NCI-H2081 (cell line): ENCODE data around the gene GPC5.

Experiments used
- DNase-seq, 2 experiments: peaks; one replicate each; lab custom pipeline; 2025; lab: John Stamatoyannopoulos, UW

Gene GPC5

DNA sequence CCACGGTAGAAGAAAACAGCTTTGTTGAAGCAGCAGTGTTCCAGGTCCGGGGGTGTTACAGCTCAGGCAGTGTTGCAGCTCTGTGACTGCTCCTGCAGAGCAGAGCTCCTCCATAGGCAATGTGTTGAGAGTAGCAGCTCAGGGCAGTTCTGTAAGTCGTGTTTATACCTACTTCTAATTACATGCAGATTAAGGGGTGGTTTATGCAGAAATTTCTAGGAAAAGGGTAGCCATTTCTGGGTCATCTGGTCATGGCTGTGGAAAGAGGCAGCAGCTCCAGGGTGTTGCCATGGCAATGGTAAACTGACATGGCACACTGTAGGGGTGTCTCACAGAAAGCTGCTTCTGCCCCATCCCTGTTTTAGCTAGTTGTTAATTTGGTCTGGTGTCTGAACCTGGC is 316.4 kb downstream of the GPC5 start:
- no peak for DNase-seq

DNA sequence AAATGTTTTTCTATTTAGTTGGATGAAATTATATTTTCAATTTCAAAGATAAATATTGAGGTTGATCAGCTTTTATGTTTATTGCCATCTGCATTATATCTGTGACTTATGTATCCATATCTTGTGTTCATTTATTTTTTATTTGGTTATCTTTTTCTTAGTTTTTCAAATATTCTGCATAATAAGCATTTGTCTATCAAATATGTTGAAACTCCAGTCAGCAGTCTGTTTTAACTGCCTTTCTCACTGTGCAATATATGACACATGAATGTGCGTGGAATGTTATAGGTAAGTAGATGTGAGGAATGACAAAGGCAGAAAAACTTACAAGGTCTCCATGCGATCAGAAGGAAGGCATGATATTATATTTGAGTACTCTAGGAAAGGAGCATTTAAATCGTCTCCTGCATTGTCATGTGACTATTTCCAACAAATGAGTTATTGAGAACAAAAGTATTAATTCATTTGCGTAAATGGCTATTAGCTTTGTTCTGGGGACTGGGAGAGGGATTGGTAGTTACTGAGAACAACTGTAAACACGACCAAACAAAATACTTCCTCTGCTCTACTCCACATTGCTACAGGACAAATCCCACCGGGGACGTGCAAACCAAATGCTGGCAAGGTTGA is 318.1 kb downstream of the GPC5 start:
- no peak for DNase-seq

DNA sequence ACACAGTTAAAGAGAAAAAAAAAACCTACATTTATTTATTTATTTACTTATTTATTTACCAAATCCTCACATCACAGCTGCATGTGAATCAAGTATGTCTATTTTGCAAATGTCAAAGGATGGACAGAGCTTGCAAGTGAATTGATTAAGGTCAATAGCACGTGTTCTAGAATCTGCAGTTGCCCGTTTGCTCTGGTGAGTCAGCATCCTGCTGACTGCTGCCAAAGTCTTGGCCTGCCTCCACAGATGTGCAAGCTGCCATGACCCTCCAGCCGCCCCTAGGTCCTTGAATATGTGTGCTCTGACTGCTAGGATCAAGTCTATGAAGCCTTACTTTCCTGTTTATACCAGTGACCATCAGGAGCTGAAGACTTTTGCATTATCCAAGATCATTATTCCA is 320.6 kb downstream of the GPC5 start:
- DNase-seq: no peak

DNA sequence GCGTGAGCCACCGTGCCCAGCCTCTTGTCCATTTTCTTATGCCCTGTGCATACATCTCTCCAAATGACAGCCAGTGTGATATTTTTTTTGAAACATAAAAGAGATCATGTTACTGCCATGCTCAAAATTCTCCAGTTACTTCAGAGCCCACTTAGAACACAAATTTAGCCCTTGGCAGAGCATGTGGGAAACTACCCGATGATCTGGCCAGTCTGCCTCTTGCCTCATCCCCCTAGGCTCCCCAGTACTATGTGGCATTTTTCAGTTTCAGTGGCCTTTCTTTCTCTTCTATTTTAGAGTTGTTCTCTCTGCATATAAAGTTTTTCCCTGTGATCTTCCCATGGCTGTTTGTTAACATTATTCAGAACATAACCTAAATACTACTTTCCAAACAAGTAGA is 323.0 kb downstream of the GPC5 start:
- no peak for DNase-seq

DNA sequence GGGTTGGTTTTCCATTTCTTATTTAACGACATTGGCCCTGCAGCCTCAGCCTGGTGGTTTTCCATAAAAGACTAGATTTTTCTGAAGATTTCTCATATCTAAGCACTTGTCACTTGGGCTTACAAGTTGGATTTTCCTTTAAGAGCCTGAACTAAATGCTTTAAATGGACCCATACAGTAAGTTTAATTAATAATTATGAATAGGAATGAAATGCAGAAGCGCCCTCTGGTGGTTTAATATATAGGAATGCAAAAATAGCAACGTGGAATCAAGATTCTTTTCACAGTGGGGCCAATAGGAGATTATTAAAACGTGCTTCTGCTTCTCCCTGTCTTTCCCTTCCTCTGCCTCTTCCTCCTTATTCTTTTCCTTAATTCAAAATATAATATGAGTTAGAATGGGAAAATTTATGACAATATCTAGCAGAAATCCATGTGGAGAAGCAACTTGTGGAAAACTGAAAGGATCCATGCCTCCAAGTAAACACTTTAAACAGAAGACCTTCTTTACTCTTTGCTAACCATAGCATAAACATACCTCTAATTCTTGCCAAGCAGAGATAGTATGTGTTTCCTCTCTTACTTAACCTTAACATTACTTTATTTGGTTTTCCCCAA is 324.0 kb downstream of the GPC5 start:
- DNase-seq: peak; percentile 33 to 45

DNA sequence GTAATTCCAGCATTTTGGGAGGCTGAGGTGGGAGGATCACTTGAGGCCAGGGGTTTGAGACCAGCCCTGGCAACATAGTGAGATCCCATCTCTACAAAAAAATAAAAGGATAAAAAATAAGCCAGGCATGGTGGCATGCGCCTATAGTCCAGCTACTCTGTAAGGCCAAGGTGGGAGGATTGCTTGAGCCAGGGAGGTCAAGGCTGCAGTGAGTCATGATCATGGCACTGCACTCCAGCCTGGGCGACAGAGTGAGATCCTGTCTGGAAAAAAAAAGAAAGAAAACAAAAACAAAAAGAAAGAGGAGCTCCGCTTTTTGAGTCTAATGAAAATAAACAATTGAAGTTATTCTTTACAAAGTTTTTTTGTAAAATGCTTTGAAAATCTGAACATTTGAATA is 326.2 kb downstream of the GPC5 start:
- DNase-seq: no peak

DNA sequence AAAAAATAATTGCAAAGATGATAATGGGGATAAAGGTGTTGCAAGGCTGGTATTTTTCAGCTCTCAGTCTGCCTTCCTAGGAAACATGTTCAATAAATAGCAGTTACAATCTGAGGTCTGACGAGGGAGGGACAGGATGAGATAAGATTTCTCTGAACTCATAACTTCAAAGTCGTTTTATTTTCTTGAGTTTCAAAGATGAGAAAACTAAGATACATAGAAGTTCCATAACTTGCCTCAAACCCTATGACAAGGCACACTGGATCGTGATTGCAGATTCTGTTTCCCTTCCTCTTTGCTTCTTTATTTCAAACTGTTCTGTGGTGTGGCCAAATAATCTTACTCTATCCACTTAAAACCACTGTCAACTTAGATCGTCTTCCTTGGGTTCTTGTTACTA is 327.2 kb downstream of the GPC5 start:
- DNase-seq: no peak

DNA sequence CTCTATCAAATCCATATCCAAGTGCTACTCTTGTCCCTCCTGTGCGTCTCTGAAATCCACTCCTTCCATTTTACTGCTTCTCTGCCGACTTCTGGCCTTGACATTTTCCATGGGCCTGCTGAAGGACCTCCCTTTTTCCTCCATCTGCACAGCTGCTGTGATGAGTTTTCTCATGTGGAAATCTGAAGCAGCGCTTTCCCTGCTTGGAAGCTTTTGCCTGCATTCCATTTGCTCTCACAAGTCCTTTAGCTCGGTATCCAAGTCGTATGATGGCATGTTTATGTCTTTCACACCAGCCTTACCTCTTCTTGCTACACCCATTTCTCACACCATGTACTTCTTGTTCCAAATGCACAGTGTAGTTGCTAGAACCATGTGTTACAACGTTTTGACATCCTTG is 328.2 kb downstream of the GPC5 start:
- DNase-seq: no peak

DNA sequence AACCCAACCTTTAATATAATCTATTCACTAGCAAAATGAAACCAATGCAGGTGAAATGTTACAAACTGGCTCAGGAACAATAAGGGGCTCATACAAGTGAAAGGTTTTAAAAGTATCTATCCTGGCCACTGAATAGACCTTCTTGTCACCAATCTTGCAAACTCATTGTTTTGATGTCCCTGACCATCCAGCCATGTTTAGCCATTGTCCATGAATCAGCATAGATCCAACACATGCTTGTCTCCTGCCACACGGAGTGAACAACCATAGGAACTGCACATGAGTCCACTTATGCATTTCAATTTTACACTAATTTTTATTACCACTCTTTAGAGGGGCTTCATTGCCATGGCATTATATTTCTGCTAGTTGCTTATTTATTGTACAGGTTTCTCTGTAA is 331.4 kb downstream of the GPC5 start:
- no peak for DNase-seq

DNA sequence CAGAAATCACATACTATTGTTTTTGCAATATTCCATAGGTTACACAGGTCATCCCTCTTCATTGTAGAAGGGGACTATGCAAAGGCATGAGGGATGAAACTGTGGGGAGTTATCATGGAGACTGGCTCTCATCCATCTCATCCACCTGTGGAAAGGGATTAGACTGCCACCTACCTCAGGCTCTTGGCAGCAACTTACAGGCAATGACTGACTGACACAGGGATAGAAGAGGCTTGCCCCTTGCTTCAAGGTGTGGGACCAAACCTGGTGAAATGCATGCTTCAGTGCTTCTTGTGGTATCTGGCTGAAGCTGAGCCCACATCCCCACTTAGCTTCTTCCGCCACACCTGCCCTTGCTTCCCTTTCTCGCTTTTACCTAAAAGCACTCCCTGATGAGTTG is 341.3 kb downstream of the GPC5 start:
- no peak for DNase-seq

DNA sequence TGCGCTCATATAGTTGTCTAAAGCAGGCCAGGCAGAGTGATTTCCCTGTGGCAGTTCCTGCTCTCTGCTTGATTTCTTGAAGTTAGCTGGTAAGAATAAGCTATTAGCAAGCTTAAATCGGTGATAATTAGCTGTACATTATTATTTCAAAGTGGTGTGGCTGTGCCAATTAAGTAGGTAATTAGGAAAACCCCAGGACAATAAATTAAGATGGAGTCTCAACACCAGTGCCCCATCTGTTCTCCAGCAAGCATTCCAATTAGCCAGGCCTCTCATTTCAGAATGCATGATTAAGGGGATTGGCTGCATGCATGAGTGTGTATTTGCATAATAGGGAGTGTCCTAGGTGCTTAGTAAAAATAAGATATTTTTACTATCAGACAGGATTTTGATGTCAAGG is 342.3 kb downstream of the GPC5 start:
- DNase-seq: no peak

DNA sequence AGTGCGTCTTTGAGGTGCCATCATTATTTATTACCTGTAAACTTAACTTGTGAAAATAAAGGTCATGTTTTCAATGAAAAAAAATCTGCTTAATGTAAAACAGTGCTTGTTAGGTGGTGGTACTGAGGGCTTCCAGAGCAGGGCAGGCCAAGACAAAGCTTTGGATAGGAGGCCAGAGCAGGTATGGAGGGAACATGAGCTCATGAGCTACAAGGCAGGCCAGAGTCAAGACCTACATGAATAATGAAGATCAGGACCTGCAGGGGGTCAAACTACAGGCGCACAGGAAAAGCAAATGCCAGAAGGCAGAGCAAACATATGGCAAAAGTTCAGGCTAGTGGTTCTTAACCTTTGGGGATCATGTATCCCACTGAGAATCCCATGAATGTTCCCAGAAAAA is 343.5 kb downstream of the GPC5 start:
- DNase-seq: no peak

DNA sequence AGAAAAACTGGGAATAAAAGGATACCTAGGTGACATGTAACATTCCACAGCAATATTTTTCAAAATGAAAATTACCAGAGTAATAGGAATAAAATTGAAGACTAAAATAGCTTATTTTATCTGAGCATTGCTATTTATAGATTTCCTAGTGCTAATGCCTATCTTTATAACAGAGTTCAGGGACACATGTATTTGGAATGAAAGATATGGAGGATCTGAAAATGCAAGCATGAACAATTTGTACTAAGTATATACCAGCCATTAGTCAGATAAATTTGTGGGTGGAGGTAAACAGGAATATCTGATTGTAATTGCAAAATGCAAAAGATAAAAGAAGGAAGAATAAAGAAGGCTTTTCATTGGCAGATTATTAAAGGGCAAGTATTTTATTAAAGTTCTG is 345.9 kb downstream of the GPC5 start:
- no peak for DNase-seq

DNA sequence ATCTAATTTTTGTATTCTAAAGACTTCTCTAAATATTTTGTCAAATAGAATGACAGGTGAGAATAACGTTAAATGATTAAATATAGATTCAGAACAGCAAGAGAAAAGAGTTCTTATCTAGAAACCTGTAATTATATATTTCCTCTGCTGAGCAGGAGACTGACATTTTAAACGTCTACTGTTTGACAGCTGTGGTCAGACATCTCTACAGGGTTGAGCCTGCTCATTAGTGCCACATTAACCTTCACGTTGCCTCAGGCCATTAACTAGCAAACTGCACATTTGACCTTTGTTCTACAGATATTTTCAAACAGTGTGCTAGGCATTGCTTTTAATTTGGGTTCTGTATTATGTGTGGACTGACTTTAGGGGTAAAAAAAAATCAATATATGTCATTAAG is 347.5 kb downstream of the GPC5 start:
- peak in 1 of 2 experiments; percentile 63 for DNase-seq

DNA sequence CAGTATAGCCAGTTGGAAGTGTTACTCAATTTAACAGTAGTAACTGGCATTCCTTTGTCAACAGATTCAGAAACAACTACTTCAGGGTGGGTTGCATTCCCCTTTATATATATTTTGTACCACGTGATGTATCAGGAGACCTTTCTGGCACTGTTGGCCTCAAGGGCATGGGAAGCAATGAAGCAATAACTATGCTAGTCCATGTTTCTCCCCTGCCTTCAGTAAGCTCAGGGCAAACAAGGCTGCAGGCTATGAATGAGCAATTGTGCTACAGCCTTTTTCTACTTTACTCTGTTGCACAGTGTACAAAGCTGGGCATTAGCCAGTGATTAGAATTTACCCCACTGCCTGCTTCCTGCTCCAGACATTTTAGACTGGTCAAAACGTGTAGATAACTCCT is 348.8 kb downstream of the GPC5 start:
- DNase-seq: no peak

DNA sequence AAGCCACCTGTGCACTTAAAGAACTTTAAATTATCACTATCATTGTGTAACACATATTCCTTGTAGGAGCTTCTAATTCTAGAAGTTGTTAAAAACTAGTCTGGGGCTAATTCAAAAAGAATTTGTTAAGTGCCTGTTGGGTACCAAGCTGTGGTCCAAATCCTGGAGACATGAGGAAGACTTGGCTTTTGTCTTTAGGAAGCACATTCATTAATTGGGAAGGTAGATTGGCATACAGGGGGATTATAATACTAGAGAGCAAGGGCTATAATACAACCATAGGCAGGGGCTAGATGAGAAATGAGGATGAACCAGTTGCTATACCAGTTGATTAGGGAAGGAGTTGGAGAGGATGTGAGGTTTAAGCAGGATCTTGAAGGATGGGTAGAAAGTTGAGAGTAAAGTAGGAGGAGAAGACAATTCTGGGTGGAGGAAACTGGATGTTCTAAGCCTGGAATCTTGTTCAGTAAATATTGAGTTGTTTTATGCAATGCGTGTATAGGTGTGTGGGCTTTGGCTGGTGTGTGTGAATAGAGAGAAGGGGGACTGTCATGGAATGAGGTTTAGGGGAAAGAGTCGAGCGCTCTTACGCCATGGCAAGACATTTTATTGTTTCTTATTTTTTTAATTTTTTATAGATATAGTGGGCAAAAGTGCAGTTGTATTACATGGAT is 350.1 kb downstream of the GPC5 start:
- no peak for DNase-seq

DNA sequence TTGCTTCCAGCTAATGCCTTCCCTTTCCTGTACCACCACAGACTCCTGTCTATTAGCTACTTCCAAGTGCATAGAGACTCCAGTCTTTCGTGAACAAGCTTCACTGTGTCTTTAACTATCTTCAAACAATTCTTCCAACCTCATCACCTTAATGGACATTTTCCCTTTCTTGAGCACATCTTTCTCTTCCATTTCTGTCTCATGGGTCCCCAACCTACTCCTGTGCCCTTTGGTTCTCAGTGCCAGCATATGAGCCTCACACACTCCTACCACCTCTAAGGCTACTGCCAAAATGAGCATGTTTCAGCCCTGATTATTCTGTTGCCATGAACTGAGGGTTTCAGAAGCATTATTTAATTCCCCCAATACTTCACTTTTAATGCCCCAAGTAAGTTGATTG is 360.3 kb downstream of the GPC5 start:
- DNase-seq: no peak

DNA sequence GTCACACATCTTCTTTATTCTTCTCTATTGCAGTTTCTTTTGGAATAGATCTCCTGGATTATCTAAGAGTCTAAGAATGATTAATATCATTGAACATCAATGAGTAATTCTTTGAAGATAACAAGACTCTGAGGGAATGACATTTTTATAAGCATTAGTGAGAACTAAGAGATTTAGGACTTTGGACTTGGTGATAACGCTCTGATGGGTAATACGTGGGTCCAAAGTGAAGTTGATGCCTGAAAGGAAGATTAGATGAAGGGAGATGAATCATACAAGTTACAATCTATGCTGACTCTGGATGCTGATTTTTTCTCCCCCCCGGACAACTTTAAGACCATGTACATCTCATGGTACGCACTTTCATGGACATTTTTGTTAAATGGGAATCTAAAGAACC is 364.5 kb downstream of the GPC5 start:
- DNase-seq: no peak

DNA sequence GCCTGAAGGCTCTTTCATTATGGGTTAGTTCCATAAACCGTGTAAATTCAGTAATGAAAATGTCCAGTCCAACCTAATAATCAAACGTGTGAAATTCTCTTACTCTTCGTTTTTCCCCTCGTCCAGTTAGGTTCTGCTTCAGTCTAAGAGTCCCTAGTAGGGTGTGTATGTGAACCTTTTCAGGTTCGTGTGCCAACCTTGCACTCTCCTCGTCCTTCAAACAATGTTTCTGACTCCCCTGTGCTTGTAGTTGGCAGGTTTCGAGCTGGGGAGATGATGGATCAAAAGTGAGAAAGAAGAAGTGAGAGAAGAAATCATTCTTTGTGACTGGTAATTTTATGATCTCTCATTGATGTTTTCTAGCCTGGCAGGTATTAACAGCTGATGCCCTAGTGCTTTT is 366.1 kb downstream of the GPC5 start:
- no peak for DNase-seq

DNA sequence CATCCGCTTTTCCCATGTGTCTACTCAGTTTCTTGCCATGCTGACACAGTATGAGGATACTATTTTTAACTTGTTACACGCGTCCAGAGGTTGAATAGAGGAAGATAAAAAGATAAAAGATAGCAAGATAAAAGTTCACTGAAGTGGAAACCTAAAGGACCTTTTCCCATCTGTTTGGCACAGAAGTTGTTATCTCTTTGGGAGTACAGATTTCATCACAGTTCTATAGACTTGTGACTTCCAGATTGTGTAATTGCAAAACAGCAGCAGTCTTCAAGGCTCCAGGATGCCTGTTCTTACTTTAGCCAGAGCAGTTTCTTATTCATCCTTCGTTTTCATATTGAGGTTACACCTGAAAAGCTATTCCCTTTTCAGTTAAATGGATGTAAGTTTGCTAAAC is 369.2 kb downstream of the GPC5 start:
- DNase-seq: no peak

DNA sequence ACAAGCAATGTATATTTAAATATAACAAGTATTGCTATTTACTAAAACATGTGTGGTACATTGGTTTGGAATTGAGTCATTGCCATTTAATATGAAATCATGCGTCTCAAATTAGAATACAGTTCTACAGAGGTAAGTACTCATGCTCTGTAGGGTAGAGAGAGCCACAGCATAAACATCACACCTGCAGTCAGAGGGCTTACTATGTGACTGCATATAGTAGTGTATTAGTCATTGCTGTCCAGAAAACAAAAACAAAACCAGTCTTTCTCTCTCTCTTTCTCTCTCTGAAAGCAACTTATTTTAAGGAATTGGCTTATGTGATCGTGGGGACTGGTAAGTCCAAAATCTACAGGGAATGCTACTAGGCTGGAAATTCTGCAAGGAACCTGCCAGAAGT is 370.3 kb downstream of the GPC5 start:
- DNase-seq: no peak

DNA sequence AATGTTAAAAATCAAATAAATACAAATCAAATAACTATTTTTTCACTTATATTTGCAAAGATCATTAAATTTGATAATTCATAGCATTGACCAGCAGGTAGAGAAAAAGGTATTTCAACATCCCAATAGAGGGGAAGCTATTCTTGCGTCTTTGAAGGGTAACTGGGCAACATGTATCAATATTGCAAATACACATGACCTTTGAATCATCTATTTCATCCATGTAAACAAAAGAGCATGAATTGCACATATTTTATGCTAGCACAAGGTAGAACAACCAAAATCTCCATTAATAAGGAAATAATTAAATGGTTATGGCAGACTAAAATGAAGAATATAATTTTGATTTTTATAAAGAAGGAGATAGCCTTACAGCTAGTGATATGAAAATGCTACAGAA is 372.8 kb downstream of the GPC5 start:
- DNase-seq: no peak

DNA sequence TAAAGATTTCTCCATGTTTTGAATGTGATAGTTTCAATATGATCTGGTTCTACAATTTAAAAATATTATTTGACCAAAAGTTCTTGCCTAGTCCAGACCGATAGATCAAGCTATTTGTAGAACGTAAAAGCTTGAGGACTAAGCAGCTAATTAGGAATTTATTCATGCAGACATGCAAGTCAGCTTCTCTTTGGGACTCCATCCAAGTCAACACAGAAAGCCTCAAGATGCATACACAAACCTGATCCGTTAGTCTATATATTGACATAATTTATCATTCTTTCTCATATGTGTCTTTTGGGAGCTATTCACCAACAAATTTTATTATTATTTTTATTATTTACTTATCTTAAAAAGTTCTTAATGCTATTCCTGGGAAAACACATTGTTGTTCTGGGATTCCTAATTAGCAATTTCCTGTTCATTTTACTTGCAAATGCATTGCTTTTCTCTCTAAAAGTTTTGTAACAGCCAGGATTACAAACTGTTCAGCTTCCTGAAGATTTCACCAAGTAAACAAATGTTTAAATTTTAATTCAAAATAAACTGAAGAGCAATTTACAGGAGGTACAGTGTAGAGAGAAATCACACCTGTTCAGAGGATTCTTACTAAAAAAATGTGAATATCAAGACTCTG is 375.3 kb downstream of the GPC5 start:
- no peak for DNase-seq
